ENCODE results near the gene ARHGAP45. TPM values are rescaled to one million over a fixed set of nuclear protein-coding genes. Genes with fewer than 3 reads are reported as not detected.

ARHGAP45 gene
- total and polyA plus RNA-seq, 2 experiments from 2014 or later, result 24.7 to 71.8 TPM

GRCh38 chr19:1058112-1058511 is 8.9 kb upstream of the ARHGAP45 start:
- peaks cover 18% of the 10 kb centered on the region for H3K36me3 ChIP-seq (ENCODE audit: insufficient read depth)
- H3K27me3 ChIP-seq (ENCODE audit: insufficient read depth), result no peaks in the 10 kb centered on the region
- H3K27ac ChIP-seq (ENCODE audit: low read depth), result no peak overlapping the region
- Mint-ChIP-seq H3K36me3 (ENCODE audit: low read depth) (peaks cover 37% of the 10 kb centered on the region), H3K27me3 (ENCODE audit: insufficient read depth, low read depth, poor library complexity) (peaks cover 4% of the 10 kb centered on the region), H3K27ac (no peak overlapping the region), H3K9me3 (peaks cover 34% of the 10 kb centered on the region), H3K4me1 (no peaks in the 10 kb centered on the region), H3K4me3 (no peak overlapping the region)
- no peak for ATAC-seq
- no peaks in the 10 kb centered on the region for H3K9me2 ChIP-seq (ENCODE audit: insufficient read depth)
- no peaks in the 10 kb centered on the region for H4K20me1 ChIP-seq (replicated peaks; ENCODE audit: insufficient read depth)
- no peak overlapping the region for H3K4me2 ChIP-seq
- peaks cover 4% of the 10 kb centered on the region; the same call in 1 of the 2 replicates for H3F3A ChIP-seq (replicated peaks; ENCODE audit: low read depth)
- H2AFZ ChIP-seq, result no peak overlapping the region
- TF ChIP-seq ZNF331 (CRISPR knock-in tag; IDR thresholded peaks at IDR 0.05; ENCODE audit: low read depth), result no peak
- TF ChIP-seq EZH2 (IDR thresholded peaks at IDR 0.05; ENCODE audit: low read depth, unreplicated experiment), result no peak
- no peak for TF ChIP-seq NANOG (IDR thresholded peaks at IDR 0.05; ENCODE audit: borderline replicate concordance)
- TF ChIP-seq ZNF114 (CRISPR knock-in tag; IDR thresholded peaks at IDR 0.05), result no peak
- no peak for TF ChIP-seq ZNF462 (CRISPR knock-in tag; IDR thresholded peaks at IDR 0.05)
- TF ChIP-seq REST (IDR thresholded peaks at IDR 0.05; ENCODE audit: unreplicated experiment), result no peak
- no peak for TF ChIP-seq JUNB (IDR thresholded peaks at IDR 0.05; ENCODE audit: unreplicated experiment)
- TF ChIP-seq EZH2phosphoT487 (IDR thresholded peaks at IDR 0.05; ENCODE audit: unreplicated experiment), result no peak
- TF ChIP-seq POLR2AphosphoS5 (IDR thresholded peaks at IDR 0.05; ENCODE audit: low read depth), result no peak
- TF ChIP-seq CTCF (conservative IDR thresholded peaks at IDR 0.05; ENCODE audit: low read depth in 2 of 2), result no peak
- H3K4me1 ChIP-seq (ENCODE audit: insufficient read depth), result no peaks in the 10 kb centered on the region
- no peak overlapping the region for H3K4me3 ChIP-seq
- DNase-seq (ENCODE audit: low spot score), result no peak
- no peaks in the 10 kb centered on the region for H3K79me2 ChIP-seq (replicated peaks; ENCODE audit: insufficient read depth)
